OCI-LY3 (cell line): Measurements from ENCODE around the gene HOTAIR.

ENCODE experiments used
- H2AFZ ChIP-seq: fragments of 200-600, 300-600 bp; shearing (Covaris generic); 2 replicates; pipeline ENCODE4 v1.6.0; 2014; ENCODE audit warnings: antibody characterized with exemption, low read depth, low read length
- H3K27ac ChIP-seq: fragments of 200-600, 300-600 bp; sonication (generic); 2 replicates; pipeline ENCODE4 v1.5.1; 2014; ENCODE audit warnings: mild to moderate bottlenecking, low read length, moderate library complexity, mixed read lengths
- H3K27me3 ChIP-seq: fragments of 200-600, 300-600 bp; sonication (generic); 2 replicates; pipeline ENCODE4 v1.6.1; 2014; ENCODE audit warnings: low read depth, low read length, mixed read lengths
- H3K36me3 ChIP-seq: fragments of 200-600, 300-600 bp; sonication (generic); replicated peaks from 2 replicates; pipeline ENCODE3; 2014; ENCODE audit warnings: low read depth, low read length, mixed read lengths
- H3K4me1 ChIP-seq: fragments of 300-600, 200-600 bp; sonication (generic); 2 replicates; pipeline ENCODE4 v1.6.1; 2014; ENCODE audit warnings: low read length, mixed read lengths
- H3K4me2 ChIP-seq: fragments of 200-600, 300-600 bp; sonication (generic); 2 replicates; pipeline ENCODE4 v1.6.1; 2014; ENCODE audit warnings: low read length, mixed read lengths
- H3K4me3 ChIP-seq: fragments of 300-600, 200-600 bp; sonication (generic); 2 replicates; pipeline ENCODE4 v1.5.1; 2014; ENCODE audit warnings: antibody characterized with exemption, mild to moderate bottlenecking, low read length, moderate library complexity
- H3K79me2 ChIP-seq: fragments of 300-600, 200-600 bp; shearing (Covaris generic); 2 replicates; pipeline ENCODE4 v1.6.1; 2014; ENCODE audit warnings: mild to moderate bottlenecking, low read length, mixed read lengths
- H3K9ac ChIP-seq: fragments of 300-600, 200-600 bp; shearing (Covaris generic); 2 replicates; pipeline ENCODE4 v1.6.0; 2014; ENCODE audit warnings: mild to moderate bottlenecking, low read length, moderate library complexity
- H3K9me3 ChIP-seq: fragments of 200-600, 300-600 bp; shearing (Covaris generic); 2 replicates; pipeline ENCODE4 v1.6.1; 2014; ENCODE audit warnings: low read length, mixed read lengths; ENCODE audit not compliant: insufficient read depth
- H4K20me1 ChIP-seq: fragments of 200-600, 300-600 bp; sonication (generic); 2 replicates; pipeline ENCODE4 v1.6.1; 2016; ENCODE audit warnings: low read length, mixed read lengths; ENCODE audit not compliant: insufficient read depth
- EZH2phosphoT487 ChIP-seq: fragments of 200-600 bp; shearing (Covaris generic); IDR thresholded peaks from 2 replicates; pipeline ENCODE4 v1.6.1; 2018; ENCODE audit warnings: antibody characterized with exemption, mixed run types, low read depth
- TF ChIP-seq, protein P1 (sequence below): fragments of 200-600, 300-600 bp; sonication (generic); IDR thresholded peaks from 2 replicates; pipeline ENCODE4 v1.5.1; 2014; ENCODE audit warnings: antibody characterized with exemption, low read length, low read depth

HOTAIR gene

DNA sequence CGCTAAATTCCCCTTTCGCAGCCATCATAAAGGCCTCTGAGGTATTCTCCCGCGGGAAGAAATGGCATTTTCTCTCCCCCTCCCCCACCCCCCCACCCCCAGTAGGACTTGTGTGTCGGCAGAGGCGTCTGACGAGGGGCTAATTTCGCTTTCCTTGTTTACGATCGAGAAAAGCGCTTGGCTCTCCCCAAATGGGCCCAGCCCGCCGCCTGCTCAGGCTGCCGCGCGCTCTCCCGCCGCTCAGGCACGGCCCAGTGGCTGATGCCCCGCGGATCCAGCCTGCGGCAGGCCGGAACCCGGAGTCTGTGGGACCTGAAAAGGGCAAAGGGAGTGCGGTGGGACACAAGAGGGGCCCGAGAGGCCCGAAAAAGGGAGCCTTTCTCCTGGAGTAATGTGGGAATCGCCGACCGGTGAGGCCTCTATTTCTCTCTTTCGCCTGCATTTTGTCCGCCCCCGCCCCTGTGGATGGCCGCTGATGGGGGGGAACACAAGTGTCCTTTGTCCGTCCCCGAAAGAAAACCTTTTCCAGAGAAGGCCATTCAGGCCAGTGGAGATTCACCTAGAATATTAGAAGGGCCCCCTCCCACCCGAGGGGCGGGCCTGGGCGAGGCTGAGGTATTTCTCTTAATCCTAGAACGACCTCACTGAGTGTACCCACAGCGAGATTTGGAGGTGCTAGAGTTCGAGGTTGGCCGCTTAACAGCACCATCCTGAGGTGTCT lies 44.5 kb upstream of the HOTAIR start:
- Histone ChIP-seq H3K27me3 (0 out of 2 replicates have a peak, but pooled peaks cover 7% of the 10 kb centered on the region), H3K4me1 (peaks cover 44% of the 10 kb centered on the region), H3K79me2 (no peaks in the 10 kb centered on the region), H3K9ac (peak overlapping the region; percentile 97), H3K4me3 (peak overlapping the region; percentile 79), H4K20me1 (no peaks in the 10 kb centered on the region), H3K4me2 (peak overlapping the region; percentile 93), H2AFZ (no peak overlapping the region), H3K36me3 (no peaks in the 10 kb centered on the region), H3K27ac (no peak overlapping the region), H3K9me3 (no peaks in the 10 kb centered on the region)
- TF ChIP-seq, protein P1, sequence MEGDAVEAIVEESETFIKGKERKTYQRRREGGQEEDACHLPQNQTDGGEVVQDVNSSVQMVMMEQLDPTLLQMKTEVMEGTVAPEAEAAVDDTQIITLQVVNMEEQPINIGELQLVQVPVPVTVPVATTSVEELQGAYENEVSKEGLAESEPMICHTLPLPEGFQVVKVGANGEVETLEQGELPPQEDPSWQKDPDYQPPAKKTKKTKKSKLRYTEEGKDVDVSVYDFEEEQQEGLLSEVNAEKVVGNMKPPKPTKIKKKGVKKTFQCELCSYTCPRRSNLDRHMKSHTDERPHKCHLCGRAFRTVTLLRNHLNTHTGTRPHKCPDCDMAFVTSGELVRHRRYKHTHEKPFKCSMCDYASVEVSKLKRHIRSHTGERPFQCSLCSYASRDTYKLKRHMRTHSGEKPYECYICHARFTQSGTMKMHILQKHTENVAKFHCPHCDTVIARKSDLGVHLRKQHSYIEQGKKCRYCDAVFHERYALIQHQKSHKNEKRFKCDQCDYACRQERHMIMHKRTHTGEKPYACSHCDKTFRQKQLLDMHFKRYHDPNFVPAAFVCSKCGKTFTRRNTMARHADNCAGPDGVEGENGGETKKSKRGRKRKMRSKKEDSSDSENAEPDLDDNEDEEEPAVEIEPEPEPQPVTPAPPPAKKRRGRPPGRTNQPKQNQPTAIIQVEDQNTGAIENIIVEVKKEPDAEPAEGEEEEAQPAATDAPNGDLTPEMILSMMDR, result no peak
- TF ChIP-seq EZH2phosphoT487, result no peak

DNA sequence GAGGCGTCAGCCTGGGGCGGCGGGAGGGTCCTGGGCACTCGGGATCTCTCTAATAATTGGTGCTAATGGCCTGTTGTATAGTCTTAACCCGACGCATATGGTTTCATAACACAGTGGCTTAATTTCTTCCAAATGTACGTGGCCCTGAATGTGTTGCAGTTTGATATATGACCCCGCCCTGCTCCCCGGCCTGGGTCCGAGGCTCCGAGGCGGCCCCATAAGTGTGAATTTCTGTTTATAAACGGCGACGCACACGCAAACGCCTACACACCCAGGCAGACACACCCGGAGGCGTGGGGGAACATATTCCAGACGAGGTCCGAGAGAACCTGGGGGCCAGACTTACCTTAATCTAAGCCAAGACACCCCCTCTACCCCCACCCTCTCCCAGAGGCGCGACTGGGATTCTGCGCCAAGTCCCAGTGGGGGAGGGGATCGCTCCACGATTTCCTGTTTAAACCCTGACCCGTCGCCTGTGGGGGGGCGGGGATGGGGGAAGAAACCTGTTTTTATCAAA lies 43.8 kb upstream of the HOTAIR start:
- no peaks in the 10 kb centered on the region for H3K36me3 ChIP-seq
- no peak for TF ChIP-seq EZH2phosphoT487
- TF ChIP-seq, protein P1, result no peak
- peaks cover 44% of the 10 kb centered on the region for H3K4me1 ChIP-seq
- no peaks in the 10 kb centered on the region for H4K20me1 ChIP-seq
- H3K79me2 ChIP-seq, result no peaks in the 10 kb centered on the region
- peak overlapping the region; percentile 79 for H3K4me3 ChIP-seq
- H3K9ac ChIP-seq, result peak overlapping the region; percentile 97
- H3K27me3 ChIP-seq, result 0 out of 2 replicates have a peak, but pooled peaks cover 7% of the 10 kb centered on the region
- peak overlapping the region; percentile 93 for H3K4me2 ChIP-seq
- H3K9me3 ChIP-seq, result no peaks in the 10 kb centered on the region
- no peak overlapping the region for H2AFZ ChIP-seq
- peak overlapping the region; percentile 78 for H3K27ac ChIP-seq

DNA sequence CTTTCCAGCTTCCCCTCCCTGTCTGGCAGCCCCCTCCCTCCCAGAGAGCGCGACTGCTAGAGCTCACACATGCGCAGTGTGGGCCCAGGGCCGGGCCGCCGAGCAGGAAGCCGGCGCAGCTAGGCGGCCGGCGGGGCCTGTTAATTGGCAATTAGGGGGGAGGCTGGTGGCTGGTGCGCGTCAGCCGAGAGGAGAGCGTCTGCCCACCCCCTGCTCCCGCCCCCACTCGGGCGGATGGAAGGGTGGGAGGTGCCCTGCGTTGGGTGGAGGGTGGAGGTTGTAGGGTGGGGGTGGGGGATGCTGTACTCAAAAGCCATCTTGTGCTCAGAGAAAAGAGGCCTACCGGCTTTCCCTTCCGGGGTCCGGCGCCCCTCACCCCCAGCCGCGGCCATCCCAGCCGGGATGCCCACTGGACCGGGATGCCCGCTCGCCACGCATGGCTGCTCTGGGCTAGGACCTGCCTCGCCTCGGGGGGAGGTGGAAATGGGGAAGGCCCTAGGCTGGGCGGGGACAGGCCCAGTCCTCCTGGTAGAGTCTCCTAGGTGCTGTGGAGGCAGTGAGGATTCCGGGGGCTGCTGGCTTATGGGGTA lies 43.2 kb upstream of the HOTAIR start:
- Histone ChIP-seq H3K27ac (peak overlapping the region; percentile 78), H4K20me1 (no peaks in the 10 kb centered on the region), H3K9me3 (no peaks in the 10 kb centered on the region), H3K4me2 (peak overlapping the region; percentile 93), H2AFZ (peak overlapping the region; percentile 62; the same call in 1 of the 2 replicates), H3K79me2 (no peaks in the 10 kb centered on the region), H3K36me3 (no peaks in the 10 kb centered on the region), H3K4me1 (peaks cover 38% of the 10 kb centered on the region), H3K9ac (peak overlapping the region; percentile 97), H3K27me3 (0 out of 2 replicates have a peak, but pooled peaks cover 7% of the 10 kb centered on the region), H3K4me3 (peak overlapping the region; percentile 79)
- TF ChIP-seq EZH2phosphoT487, result no peak
- TF ChIP-seq, protein P1, result no peak
